ENCODE results near the gene MAGI3.
A peak's percentile ranks its signal among the peaks of the same experiment; 100 is the strongest.

Gene MAGI3

GRCh38 chr1:113389953-113390834 is at the start of gene MAGI3:
Gene MAGI3, plus strand, starts transcription at chr1:113390515. Its CDS starts 519 bp downstream, at chr1:113391034.
- CTCF ChIA-PET = no interaction called here
- POLR2A ChIA-PET = no interaction called here
- TF ChIP-seq, protein P1, sequence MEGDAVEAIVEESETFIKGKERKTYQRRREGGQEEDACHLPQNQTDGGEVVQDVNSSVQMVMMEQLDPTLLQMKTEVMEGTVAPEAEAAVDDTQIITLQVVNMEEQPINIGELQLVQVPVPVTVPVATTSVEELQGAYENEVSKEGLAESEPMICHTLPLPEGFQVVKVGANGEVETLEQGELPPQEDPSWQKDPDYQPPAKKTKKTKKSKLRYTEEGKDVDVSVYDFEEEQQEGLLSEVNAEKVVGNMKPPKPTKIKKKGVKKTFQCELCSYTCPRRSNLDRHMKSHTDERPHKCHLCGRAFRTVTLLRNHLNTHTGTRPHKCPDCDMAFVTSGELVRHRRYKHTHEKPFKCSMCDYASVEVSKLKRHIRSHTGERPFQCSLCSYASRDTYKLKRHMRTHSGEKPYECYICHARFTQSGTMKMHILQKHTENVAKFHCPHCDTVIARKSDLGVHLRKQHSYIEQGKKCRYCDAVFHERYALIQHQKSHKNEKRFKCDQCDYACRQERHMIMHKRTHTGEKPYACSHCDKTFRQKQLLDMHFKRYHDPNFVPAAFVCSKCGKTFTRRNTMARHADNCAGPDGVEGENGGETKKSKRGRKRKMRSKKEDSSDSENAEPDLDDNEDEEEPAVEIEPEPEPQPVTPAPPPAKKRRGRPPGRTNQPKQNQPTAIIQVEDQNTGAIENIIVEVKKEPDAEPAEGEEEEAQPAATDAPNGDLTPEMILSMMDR (IDR thresholded peaks at IDR 0.05; ENCODE audit: control extremely low read depth, extremely low read depth, low read depth, missing control alignments) = no peak
- peak; percentile 93 for DNase-seq (ENCODE audit: extremely low spot score)

DNA sequence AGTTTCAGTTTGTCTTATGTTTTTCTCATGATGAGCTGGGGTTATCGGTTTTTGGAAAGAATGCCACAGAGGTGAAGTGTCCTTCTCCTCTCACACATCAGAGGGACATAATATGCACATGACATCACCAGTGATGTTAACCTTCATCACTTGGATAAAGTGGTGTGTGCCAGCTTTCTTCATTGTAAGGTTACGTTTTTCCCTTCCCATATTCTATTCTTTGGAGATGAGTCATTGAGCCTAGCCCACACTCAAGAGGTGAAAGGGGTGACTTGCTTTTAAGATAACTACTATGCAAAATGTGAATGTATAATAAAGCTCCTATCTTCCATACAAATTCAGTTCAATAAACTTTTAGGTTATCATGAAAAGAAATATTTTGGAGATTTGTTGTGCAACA is 36.7 kb upstream of the MAGI3 start:
- ChIA-PET POLR2A (no interaction called here), CTCF (interaction anchor here (1.3 to 2.5 kb wide), 2 partner anchors 34 to 96 kb away, joined by 3 to 5 read pairs; no protein-coding TSS in a partner anchor)
- no peak for DNase-seq (ENCODE audit: extremely low spot score)
- TF ChIP-seq, protein P1 (IDR thresholded peaks at IDR 0.05; ENCODE audit: control extremely low read depth, extremely low read depth, low read depth, missing control alignments) = no peak

DNA sequence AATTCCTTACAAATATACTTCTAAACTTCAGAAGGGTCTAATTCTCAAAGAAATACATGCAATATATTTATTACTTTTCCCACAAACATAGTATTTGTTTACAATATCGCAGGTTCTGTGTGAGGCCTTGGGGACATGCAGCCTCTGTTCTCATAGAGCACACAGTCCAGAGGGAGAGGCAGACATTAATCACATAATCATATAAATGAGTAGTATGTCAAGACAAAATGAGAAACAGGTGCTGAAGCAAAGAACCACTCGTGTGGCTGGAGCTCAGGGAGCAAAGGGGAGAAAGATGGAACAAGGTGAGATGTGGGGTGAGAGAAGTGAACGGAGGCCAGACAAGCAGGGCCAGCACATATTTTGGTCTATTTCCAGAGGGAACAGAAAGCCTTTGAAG is 26.4 kb upstream of the MAGI3 start:
- TF ChIP-seq, protein P1 (IDR thresholded peaks at IDR 0.05; ENCODE audit: control extremely low read depth, extremely low read depth, low read depth, missing control alignments) = no peak
- ChIA-PET POLR2A (no interaction called here), CTCF (no interaction called here)
- DNase-seq (ENCODE audit: extremely low spot score) = no peak

DNA sequence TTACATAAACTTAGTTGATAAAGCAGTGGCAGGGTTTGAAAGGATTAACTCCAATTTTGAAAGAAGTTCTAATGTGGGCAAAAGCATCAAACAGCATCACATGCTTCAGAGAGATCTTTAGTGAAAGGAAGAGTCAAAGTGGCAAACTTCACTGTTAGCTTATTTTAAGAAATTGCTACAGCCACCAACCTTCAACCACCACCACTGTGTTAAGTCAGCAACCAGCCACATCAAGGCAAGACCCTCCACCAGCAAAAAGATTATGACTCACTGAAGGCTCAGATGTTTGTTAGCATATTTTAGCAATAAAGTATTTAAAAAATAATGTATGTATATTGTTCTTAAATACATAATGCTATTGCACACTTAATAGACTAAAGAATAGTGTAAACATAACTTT is 21.3 kb upstream of the MAGI3 start:
- DNase-seq (ENCODE audit: extremely low spot score) = no peak
- CTCF ChIA-PET = no interaction called here
- TF ChIP-seq, protein P1 (IDR thresholded peaks at IDR 0.05; ENCODE audit: control extremely low read depth, extremely low read depth, low read depth, missing control alignments) = no peak
- POLR2A ChIA-PET = no interaction called here

DNA sequence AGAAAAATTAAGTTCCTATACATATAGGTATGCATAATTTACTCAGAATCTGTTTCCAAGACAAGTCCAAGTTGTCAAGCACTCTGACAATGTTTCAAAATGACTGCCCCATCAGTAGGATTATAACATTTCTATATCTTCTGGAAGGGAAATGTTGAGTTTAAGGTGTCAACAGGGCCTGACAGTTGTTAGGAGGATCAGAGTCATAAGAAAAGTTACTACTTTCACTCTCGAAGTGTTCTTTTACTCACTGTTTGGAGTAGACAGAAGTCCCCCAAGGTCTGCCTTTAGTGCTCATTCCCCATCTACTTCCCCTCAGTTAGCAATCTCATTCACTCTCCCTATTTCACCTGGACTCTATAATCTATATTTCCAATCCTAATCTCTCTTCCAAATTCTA is 20.6 kb upstream of the MAGI3 start:
- TF ChIP-seq, protein P1 (IDR thresholded peaks at IDR 0.05; ENCODE audit: control extremely low read depth, extremely low read depth, low read depth, missing control alignments) = no peak
- DNase-seq (ENCODE audit: extremely low spot score) = no peak
- ChIA-PET POLR2A (no interaction called here), CTCF (no interaction called here)

DNA sequence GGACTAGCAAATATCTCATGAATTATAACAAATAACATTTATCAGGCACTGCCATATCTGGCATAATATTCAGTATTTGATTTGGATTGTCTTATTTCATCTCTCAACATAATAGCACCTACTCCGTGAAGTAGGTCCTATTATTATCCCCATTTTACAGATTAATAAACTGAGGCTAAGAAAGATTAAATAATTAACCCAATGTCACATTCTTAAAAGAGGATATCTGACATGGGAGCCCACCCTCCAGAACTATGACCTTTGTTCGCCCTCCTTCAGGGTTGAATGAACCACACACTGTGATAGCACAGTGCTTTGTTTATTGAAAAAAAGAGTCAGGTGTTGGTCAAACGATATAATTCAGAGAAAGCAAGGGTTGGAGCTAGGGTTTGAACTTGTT is 19.4 kb upstream of the MAGI3 start:
- DNase-seq (ENCODE audit: extremely low spot score) = no peak
- CTCF ChIA-PET = no interaction called here

More for the DNA sequence above, 19.4 kb upstream of the MAGI3 start:
- POLR2A ChIA-PET = no interaction called here
- TF ChIP-seq, protein P1 (IDR thresholded peaks at IDR 0.05; ENCODE audit: control extremely low read depth, extremely low read depth, low read depth, missing control alignments) = no peak

Data from GM10248 (cell line).